ENCODE data around the gene PAPPA2.

Gene PAPPA2

DNA sequence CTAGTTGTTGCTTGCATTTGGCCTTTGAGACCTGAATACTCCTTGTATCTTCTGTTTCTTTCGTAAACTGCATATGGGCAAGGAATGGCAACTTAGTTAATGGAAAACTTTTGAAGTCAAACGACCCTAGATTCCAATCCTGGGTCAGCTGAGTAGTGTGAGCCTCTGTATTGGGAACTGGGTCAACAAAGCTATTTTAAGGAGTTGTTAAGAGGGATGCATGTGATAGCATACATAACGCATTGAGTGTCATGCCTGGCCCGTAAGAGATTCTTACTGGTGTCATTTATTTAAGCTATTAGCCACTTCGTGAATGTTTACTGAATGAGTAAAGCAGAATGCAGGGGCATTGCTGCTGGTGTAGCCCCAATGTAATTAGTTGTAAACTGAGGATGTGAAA, 340.1 kb downstream of the PAPPA2 start:
- DNase-seq (ENCODE audit: low spot score): no peak

DNA sequence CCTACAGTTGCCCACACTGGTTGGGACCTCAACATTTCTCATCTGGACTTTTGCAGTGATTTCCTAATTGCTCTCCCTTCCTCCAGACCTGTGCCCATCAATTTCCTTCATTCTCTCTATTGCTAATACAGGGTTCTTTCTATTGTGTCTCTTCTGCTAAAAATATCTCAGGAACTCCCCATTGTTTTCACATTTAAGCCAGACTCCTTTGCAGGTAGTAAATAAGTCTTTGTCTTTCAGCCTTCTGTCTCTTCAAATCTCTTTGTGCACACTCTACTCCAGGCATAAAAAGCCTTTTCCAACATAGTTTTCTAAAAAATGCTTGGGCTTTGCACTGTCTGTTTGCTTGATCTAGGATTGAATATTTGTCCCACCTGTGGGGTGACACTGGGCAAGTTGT, 340.6 kb downstream of the PAPPA2 start:
- no peak for DNase-seq (ENCODE audit: low spot score)

- DNase-seq (ENCODE audit: low spot score): no peak
Measured at GRCh38 chr1:176809292-176809691, 346.3 kb downstream of the PAPPA2 start.

GRCh38 chr1:176811511-176812288, 348.7 kb downstream of the PAPPA2 start:
- DNase-seq (ENCODE audit: low spot score): no peak

- no peak for DNase-seq (ENCODE audit: low spot score)
Measured at GRCh38 chr1:176815621-176816020, 352.6 kb downstream of the PAPPA2 start.

- DNase-seq (ENCODE audit: low spot score): no peak
Measured at GRCh38 chr1:176816232-176816631, 353.3 kb downstream of the PAPPA2 start.

DNA sequence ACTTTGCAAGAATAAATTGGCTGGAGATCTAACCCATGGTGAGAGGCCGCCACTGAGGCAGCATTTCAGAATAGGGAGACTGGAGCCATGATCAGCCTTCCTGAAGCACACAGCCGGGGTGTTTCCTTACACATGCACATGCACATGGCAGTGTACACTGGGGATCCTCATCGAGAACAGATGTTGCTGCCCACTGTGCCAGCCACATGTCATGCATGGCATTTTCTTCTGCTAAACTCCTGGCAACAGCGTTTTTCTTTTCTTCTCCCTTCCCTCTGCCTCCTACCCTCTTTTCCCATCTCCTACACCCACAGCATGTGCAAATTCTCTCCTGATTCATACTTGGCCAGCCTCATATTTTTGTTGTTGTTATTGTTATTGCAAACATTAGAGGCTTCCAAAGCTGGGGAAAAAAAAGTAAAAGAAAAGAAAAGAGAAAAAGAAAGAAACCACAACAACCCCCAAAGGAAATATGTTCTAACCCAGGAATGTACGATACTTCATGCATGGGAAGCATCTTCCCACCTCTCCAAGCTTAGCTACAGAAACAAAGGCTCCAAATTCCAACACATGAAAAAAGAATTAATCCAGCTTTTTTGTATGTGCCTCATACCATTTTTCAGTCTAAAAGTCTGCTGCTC, 357.5 kb downstream of the PAPPA2 start:
- no peak for DNase-seq (ENCODE audit: low spot score)

DNA sequence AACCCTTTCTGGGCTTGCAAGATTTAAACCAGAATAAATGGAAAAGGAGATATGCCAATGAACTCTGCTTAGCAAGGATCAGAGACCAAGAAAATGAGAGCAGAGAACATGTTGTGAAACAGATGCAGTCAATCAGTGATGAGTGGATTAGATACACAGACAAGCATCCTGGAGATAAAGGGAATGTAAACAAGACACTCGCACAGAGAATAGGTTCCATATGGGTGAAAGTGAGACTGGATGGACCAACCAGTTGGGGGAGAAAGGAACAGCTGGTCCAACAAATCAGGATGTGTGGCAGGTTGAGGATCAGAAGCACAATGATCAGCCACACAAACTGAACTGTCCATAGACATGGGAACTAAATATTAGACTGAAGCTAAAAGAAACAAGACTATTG, 363.3 kb downstream of the PAPPA2 start:
- no peak for DNase-seq (ENCODE audit: low spot score)

DNA sequence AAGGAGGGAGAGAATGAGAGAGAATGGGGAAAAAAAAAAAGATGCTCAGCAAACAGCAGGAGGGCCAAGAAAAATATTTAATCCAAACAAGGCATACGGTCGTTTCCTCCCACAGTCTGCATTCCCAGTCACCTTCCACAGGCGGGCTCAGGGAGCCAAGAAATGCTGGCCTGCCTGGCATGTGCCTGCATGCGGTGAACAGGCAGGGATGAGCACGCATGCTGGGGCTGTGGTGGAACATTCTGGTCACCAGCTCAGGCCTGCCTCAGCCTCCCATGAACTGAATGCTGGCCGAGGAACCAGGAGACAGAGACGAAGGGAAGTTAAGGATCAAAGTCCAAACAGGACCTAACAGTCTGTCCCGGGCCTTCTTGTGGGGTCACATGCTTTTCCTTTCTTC, 366.3 kb downstream of the PAPPA2 start:
- DNase-seq (ENCODE audit: low spot score): no peak

DNA sequence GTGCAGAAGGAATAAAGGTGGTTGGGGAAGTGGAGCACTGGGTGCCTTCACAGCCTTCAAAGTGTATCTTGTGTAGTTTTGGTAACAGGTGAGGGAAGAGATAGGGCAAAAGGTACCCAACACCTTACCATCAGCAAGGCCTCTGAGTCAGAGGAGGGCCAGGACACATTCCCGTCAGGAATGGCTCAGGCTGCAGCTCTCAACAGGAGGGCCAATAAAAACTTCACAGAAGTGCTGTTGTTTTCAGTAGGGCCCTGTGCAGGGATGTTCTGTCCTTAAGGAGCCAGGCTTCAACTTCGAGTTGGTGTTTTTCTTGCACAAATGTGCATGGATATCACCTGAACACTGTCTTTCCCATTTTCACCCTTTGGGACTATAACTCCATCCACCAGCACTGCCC, 368.2 kb downstream of the PAPPA2 start:
- no peak for DNase-seq (ENCODE audit: low spot score)

GRCh38 chr1:176837708-176838107, 374.7 kb downstream of the PAPPA2 start:
- DNase-seq (ENCODE audit: low spot score): no peak

DNA sequence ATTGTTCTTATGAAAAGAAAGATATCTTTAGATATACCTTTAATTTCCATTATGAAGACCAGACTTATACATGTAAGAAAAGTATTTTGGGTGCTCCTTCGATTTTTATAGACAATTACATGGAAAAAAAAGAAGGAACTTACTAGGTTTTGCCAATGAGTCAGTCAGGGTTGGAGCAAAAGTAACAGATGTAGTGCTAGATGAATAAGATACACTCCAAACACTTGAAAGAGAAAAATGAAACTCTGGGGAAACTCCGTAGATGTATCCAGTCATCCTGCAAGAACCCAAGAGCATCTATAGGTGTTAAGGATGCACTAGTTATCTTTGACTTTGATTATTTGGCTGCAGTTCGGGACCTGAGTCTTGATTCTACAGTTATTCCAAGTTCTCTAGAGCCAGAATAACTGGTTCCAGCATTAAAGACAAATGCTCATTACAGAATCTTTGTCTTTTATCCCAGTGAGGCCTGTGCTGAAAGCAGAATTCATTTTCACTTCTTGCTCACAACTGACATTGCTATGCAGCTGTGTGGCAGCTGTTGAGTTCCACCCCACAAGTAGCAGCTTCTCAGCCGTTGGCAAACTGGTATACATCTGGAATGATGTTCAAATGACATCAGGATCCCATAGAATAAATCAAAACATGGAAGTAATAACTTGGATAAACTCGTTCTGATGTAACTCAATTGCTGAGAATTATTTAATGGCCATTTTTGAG, 375.5 kb downstream of the PAPPA2 start:
- DNase-seq (ENCODE audit: low spot score): no peak

- DNase-seq (ENCODE audit: low spot score): no peak
Measured at GRCh38 chr1:176839216-176839615, 376.2 kb downstream of the PAPPA2 start.

GRCh38 chr1:176841238-176841637, 378.3 kb downstream of the PAPPA2 start:
- no peak for DNase-seq (ENCODE audit: low spot score)

GRCh38 chr1:176843352-176844297, 380.6 kb downstream of the PAPPA2 start:
- peak; percentile 67 for DNase-seq (ENCODE audit: low spot score)

DNA sequence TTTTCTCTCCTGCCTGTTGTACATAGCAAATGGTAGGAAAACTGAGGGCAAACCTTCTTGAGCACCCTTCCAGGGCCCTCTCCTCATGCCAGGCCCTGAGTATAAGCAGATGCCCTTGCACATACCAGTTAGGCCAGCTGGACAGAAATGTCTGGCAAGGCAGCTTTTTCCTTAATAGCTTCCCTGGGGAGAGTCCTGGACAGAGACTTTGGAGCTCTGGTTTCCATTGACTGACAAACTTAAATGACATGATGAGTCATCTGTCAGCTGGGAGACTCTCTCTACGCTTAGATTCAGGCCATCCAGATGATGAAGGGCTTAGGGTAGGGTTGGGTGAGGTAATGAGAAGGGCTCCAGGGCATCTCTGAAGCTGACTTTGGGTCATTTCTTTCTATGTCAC, 384.1 kb downstream of the PAPPA2 start:
- no peak for DNase-seq (ENCODE audit: low spot score)

GRCh38 chr1:176849281-176849680, 386.3 kb downstream of the PAPPA2 start:
- DNase-seq (ENCODE audit: low spot score): no peak

- DNase-seq (ENCODE audit: low spot score): no peak
Measured at GRCh38 chr1:176850871-176851270, 387.9 kb downstream of the PAPPA2 start.

GRCh38 chr1:176852124-176852523, 389.1 kb downstream of the PAPPA2 start:
- no peak for DNase-seq (ENCODE audit: low spot score)

DNA sequence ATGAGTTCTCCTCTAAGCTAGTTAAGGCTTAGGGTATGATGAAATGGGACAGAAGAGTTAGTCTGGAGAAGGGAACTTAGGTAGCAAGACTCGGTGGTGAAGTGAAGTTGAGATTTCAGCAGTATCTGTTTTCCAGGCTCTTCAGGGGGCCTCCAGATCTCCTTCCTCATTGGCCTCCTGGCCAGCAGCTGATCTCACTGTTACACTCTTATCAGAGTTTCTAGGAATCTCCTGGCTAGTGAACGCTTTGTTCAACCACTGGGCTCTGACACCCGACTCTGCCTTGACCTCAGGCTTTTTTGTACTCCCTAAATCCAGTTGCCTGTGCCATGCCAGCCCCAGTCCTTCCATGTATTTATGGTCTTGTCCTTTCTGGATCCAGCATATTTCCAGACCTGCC, 390.5 kb downstream of the PAPPA2 start:
- no peak for DNase-seq (ENCODE audit: low spot score)

GRCh38 chr1:176854121-176854520, 391.1 kb downstream of the PAPPA2 start:
- no peak for DNase-seq (ENCODE audit: low spot score)

Data from left forelimb (tissue), 1 donor.